Cerebellar cortex (tissue), 1 donor: Measurements from ENCODE around the gene MKI67.
"Not testable (repeated sequence)": the region's sequence is repeated elsewhere in the genome, so short reads cannot be mapped to it uniquely, and the experiment has no call there.

ENCODE experiments used
- DNase-seq: peaks from one replicate; pipeline ENCODE4 v3.0.0-alpha.2; 2015; ENCODE audit warnings: low spot score

The MKI67 gene

GRCh38 chr10:128103229-128103714 lies 23.0 kb downstream of the MKI67 start:
- no peak for DNase-seq

- no peak for DNase-seq
Measured at GRCh38 chr10:128102480-128103228, 23.6 kb downstream of the MKI67 start.

- no peak for DNase-seq
Measured at GRCh38 chr10:128101901-128102300, 24.3 kb downstream of the MKI67 start.

GRCh38 chr10:128099901-128100300 lies 26.3 kb downstream of the MKI67 start:
- no peak for DNase-seq

- DNase-seq = no peak
Measured at GRCh38 chr10:128098631-128099030, 27.6 kb downstream of the MKI67 start.

- DNase-seq = no peak
Measured at GRCh38 chr10:128097783-128098182, 28.4 kb downstream of the MKI67 start.

- DNase-seq = no peak
Measured at GRCh38 chr10:128096486-128097199, 29.6 kb downstream of the MKI67 start.

- no peak for DNase-seq
Measured at GRCh38 chr10:128095753-128096469, 30.3 kb downstream of the MKI67 start.

- no peak for DNase-seq
Measured at GRCh38 chr10:128095027-128095752, 31.0 kb downstream of the MKI67 start.

GRCh38 chr10:128094596-128094995 lies 31.6 kb downstream of the MKI67 start:
- DNase-seq = not testable (repeated sequence)

- no peak for DNase-seq
Measured at GRCh38 chr10:128092454-128092853, 33.8 kb downstream of the MKI67 start.

- no peak for DNase-seq
Measured at GRCh38 chr10:128091636-128092210, 34.5 kb downstream of the MKI67 start.

GRCh38 chr10:128087884-128088709 lies 38.1 kb downstream of the MKI67 start:
- peak; percentile 37 for DNase-seq

GRCh38 chr10:128087146-128087883 lies 38.9 kb downstream of the MKI67 start:
- no peak for DNase-seq

- no peak for DNase-seq
Measured at GRCh38 chr10:128086003-128086863, 40.0 kb downstream of the MKI67 start.

- DNase-seq = no peak
Measured at GRCh38 chr10:128084991-128085390, 41.2 kb downstream of the MKI67 start.

GRCh38 chr10:128084364-128084763 lies 41.9 kb downstream of the MKI67 start:
- DNase-seq = no peak

GRCh38 chr10:128083191-128083895 lies 42.9 kb downstream of the MKI67 start:
- no peak for DNase-seq
